ENCODE measurements around the gene TXNDC12.
"Not testable (repeated sequence)": the region's sequence is repeated elsewhere in the genome, so short reads cannot be mapped to it uniquely, and the experiment has no call there.

Gene TXNDC12

DNA sequence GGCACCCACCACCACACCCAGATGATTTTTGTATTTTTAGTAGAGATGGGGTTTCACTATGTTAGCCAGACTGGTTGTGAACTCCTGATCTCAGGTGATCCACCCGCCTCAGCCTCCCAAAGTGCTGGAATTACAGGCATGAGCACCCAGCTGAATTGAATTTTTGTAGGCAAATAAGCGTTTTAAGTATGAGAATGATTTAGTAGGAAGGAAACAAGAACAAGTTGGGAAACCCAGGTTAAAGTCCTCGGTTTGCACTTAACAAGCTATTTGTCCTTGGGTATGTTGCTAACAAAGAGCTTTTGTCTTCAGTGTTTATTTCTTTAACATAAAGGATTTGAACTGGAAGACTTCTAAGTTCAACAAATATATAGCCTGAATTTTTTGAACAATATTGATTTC, 25.0 kb upstream of the TXNDC12 start:
- H3K27me3 ChIP-seq (ENCODE audit: insufficient read depth, low read depth, severe bottlenecking), result no peaks in the 10 kb centered on the region
- H3K4me3 ChIP-seq (ENCODE audit: low read depth, low read length), result no peak overlapping the region
- TF ChIP-seq, protein P1, sequence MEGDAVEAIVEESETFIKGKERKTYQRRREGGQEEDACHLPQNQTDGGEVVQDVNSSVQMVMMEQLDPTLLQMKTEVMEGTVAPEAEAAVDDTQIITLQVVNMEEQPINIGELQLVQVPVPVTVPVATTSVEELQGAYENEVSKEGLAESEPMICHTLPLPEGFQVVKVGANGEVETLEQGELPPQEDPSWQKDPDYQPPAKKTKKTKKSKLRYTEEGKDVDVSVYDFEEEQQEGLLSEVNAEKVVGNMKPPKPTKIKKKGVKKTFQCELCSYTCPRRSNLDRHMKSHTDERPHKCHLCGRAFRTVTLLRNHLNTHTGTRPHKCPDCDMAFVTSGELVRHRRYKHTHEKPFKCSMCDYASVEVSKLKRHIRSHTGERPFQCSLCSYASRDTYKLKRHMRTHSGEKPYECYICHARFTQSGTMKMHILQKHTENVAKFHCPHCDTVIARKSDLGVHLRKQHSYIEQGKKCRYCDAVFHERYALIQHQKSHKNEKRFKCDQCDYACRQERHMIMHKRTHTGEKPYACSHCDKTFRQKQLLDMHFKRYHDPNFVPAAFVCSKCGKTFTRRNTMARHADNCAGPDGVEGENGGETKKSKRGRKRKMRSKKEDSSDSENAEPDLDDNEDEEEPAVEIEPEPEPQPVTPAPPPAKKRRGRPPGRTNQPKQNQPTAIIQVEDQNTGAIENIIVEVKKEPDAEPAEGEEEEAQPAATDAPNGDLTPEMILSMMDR (IDR thresholded peaks at IDR 0.05; ENCODE audit: low read depth, low read length), result no peak
- no peak overlapping the region for H3K27ac ChIP-seq
- DNase-seq, result no peak
- H3K36me3 ChIP-seq, result peaks cover 35% of the 10 kb centered on the region
- no peaks in the 10 kb centered on the region for H3K9me3 ChIP-seq (ENCODE audit: severe bottlenecking)

DNA sequence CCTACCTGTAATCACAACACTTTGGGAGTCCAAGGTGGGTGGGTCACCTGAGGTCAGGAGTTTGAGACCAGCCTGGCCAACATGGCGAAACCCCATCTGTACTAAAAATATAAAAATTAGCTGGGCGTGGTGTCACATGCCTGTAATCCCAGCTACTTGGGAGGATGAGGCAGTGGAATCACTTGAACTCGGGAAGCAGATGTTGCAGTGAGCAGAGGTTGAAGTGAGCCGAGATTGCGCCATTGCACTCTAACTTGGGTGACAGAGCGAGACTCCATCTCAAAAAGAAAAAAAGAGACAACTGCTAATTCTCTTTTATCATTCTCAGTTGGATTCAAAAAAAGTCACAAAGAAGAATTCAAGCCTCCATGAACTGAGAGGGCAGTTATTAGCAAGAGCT, 22.3 kb upstream of the TXNDC12 start:
- H3K36me3 ChIP-seq, result peaks cover 45% of the 10 kb centered on the region
- not testable (repeated sequence) for H3K4me3 ChIP-seq (ENCODE audit: low read depth, low read length); H3K9me3 ChIP-seq (ENCODE audit: severe bottlenecking); H3K27me3 ChIP-seq (ENCODE audit: insufficient read depth, low read depth, severe bottlenecking); DNase-seq
- peak overlapping the region; percentile 5; the same call in 1 of the 2 replicates for H3K27ac ChIP-seq

DNA sequence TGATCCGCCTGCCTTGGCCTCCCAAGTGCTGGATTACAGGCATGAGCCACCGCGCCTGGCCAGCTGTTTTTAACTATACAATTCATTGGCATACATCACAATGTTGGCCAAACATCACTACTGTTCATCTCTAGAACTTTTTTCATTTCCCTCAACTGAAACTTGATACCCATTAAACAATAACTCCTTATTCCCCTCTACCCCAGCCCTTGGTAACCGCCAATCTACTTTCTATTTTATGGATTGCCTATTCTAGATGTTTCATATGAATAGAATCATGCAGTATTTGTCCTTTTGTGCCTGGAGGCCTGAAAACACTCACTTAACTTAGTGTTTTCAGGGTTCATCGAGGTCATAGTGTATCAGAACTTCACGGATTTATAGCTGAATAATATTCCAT, 17.3 kb upstream of the TXNDC12 start:
- no peaks in the 10 kb centered on the region for H3K27me3 ChIP-seq (ENCODE audit: insufficient read depth, low read depth, severe bottlenecking)
- H3K36me3 ChIP-seq, result peaks cover 57% of the 10 kb centered on the region
- DNase-seq, result no peak
- H3K27ac ChIP-seq, result no peak overlapping the region
- H3K4me3 ChIP-seq (ENCODE audit: low read depth, low read length), result no peak overlapping the region
- no peaks in the 10 kb centered on the region for H3K9me3 ChIP-seq (ENCODE audit: severe bottlenecking)
- TF ChIP-seq, protein P1 (IDR thresholded peaks at IDR 0.05; ENCODE audit: low read depth, low read length), result no peak

DNA sequence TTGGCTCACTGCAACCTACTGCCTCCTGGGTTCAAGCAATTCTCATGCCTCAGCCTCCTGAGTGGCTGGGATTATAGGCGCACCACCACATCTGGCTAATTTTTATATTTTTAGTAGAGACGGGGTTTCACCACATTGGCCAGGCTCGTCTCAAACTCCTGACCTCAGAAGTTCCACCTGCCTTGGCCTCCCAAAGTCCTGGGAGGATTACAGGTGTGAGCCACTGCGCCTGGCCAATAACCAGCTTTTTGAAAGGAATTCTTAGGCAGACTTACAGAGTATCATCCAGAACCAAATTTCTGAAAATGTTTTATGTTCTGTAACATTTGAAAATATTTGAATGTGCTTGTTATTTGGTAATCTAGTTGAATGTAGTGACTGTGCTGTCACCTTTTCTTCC, 15.7 kb upstream of the TXNDC12 start:
- Histone ChIP-seq H3K9me3 (ENCODE audit: severe bottlenecking) (no peaks in the 10 kb centered on the region), H3K27me3 (ENCODE audit: insufficient read depth, low read depth, severe bottlenecking) (no peaks in the 10 kb centered on the region), H3K27ac (no peak overlapping the region), H3K4me3 (ENCODE audit: low read depth, low read length) (no peak overlapping the region), H3K36me3 (peaks cover 61% of the 10 kb centered on the region)
- no peak for DNase-seq
- TF ChIP-seq, protein P1 (IDR thresholded peaks at IDR 0.05; ENCODE audit: low read depth, low read length), result no peak

- Histone ChIP-seq H3K27me3 (ENCODE audit: insufficient read depth, low read depth, severe bottlenecking) (no peaks in the 10 kb centered on the region), H3K36me3 (peaks cover 82% of the 10 kb centered on the region), H3K9me3 (ENCODE audit: severe bottlenecking) (no peaks in the 10 kb centered on the region), H3K4me3 (ENCODE audit: low read depth, low read length) (no peak overlapping the region), H3K27ac (no peak overlapping the region)
- no peak for DNase-seq
- TF ChIP-seq, protein P1 (IDR thresholded peaks at IDR 0.05; ENCODE audit: low read depth, low read length), result no peak
Measured at GRCh38 chr1:52063192-52063591, 8.2 kb upstream of the TXNDC12 start.

DNA sequence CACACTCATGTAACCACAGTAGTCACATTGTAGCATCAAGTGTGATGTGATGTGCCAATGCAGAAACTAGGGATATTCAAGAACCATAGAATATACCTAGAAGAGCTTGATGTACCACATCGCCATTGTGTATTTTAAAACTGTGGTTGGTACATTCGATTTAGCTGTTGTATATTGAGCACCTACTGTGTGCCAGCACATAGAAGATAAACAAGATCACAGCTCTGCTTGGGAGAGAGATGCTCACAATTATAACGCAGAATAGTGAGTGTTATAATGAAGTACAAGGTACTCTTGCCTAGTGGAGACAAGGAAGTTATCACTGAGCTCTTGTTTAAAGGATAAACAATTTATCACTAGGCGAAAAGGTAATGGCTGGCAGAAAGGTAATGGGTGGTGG, 5.8 kb upstream of the TXNDC12 start:
- peaks cover 61% of the 10 kb centered on the region for H3K36me3 ChIP-seq
- no peak overlapping the region for H3K4me3 ChIP-seq (ENCODE audit: low read depth, low read length)
- H3K27ac ChIP-seq, result no peak overlapping the region
- H3K27me3 ChIP-seq (ENCODE audit: insufficient read depth, low read depth, severe bottlenecking), result no peaks in the 10 kb centered on the region
- DNase-seq, result no peak
- TF ChIP-seq, protein P1 (IDR thresholded peaks at IDR 0.05; ENCODE audit: low read depth, low read length), result no peak
- H3K9me3 ChIP-seq (ENCODE audit: severe bottlenecking), result no peaks in the 10 kb centered on the region

Measured in WERI-Rb-1 (cell line).